Panc1 (cell line): ENCODE results near the gene ADAMTS1.

Source experiments
- CTCF ChIP-seq: fragments of 450-650 bp; IDR thresholded peaks from 2 replicates; pipeline ENCODE4 v1.5.1; 2017; ENCODE audit warnings: mild to moderate bottlenecking
- TCF7L2 ChIP-seq: IDR thresholded peaks from 2 replicates; pipeline ENCODE4 v1.6.1; 2011; ENCODE audit warnings: mild to moderate bottlenecking, low read depth, low read length, inconsistent platforms

DNA sequence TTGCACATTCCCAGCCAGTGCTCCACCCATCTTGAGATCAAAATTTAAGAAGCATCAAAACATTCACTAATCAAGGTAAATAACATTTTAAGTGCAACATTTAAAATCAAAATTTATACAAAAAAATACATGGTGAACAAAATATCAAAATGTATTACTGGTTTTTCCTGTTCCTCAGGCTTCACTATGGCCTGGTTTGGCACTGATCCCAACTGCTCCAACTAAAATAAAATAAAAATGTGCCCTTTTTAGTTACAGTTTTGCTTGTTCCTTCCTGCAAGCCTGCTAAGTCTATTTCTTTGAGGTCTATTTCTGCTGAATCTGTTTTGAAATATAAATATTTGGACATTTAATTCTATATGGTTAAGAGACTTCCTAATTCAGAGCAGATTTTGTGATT, 54.9 kb downstream of the ADAMTS1 start:
- TF ChIP-seq CTCF (no peak), TCF7L2 (no peak)
